KMS-11 (cell line): ENCODE measurements around the gene NMUR1.

ENCODE experiments used
- H2AFZ ChIP-seq: fragments of 200-600 bp; sonication (generic); 2 replicates; pipeline ENCODE4 v1.6.1; 2016; ENCODE audit warnings: antibody characterized with exemption, mixed run types, low read depth
- H3K27ac ChIP-seq: fragments of 200-600 bp; sonication (generic); 2 replicates; pipeline ENCODE4 v1.6.1; 2016; ENCODE audit warnings: mild to moderate bottlenecking, mixed run types
- H3K27me3 ChIP-seq: fragments of 200-600 bp; sonication (generic); 2 replicates; pipeline ENCODE4 v1.6.1; 2017; ENCODE audit warnings: mild to moderate bottlenecking, low read depth, mixed run types, moderate library complexity; ENCODE audit not compliant: insufficient read depth
- H3K36me3 ChIP-seq: fragments of 200-600 bp; sonication (generic); 2 replicates; pipeline ENCODE4 v1.6.1; 2017; ENCODE audit warnings: mild to moderate bottlenecking, mixed run types; ENCODE audit not compliant: insufficient read depth
- H3K4me1 ChIP-seq: fragments of 200-600 bp; sonication (generic); 2 replicates; pipeline ENCODE4 v1.6.1; 2016; ENCODE audit warnings: mild to moderate bottlenecking, low read depth, mixed run types; ENCODE audit not compliant: poor library complexity, severe bottlenecking
- H3K4me2 ChIP-seq: fragments of 200-600 bp; sonication (generic); 2 replicates; pipeline ENCODE4 v1.7.0; 2016; ENCODE audit warnings: mild to moderate bottlenecking, mixed run types
- H3K4me3 ChIP-seq: fragments of 200-600 bp; sonication (generic); IDR thresholded peaks from 2 replicates; pipeline ENCODE4 v1.6.1; 2017; ENCODE audit warnings: low read depth, low read length, mixed read lengths; ENCODE audit not compliant: insufficient read depth
- H3K79me2 ChIP-seq: fragments of 200-600 bp; sonication (generic); 2 replicates; pipeline ENCODE4 v1.6.1; 2016; ENCODE audit warnings: low read depth, mixed run types; ENCODE audit not compliant: insufficient read depth
- H3K9ac ChIP-seq: fragments of 200-600 bp; sonication (generic); 2 replicates; pipeline ENCODE4 v1.6.1; 2016; ENCODE audit warnings: mild to moderate bottlenecking, mixed run types
- H4K20me1 ChIP-seq: fragments of 200-600 bp; sonication (generic); 2 replicates; pipeline ENCODE4 v1.6.1; 2016; ENCODE audit warnings: mild to moderate bottlenecking, mixed run types; ENCODE audit not compliant: insufficient read depth
- TF ChIP-seq, protein P1 (sequence below): fragments of 200-600 bp; sonication (generic); conservative IDR thresholded peaks from 2 replicates; pipeline ENCODE4 v1.6.1; 2017; ENCODE audit warnings: low read depth, mild to moderate bottlenecking, antibody characterized with exemption, low read length, moderate library complexity, mixed read lengths

The NMUR1 gene

DNA sequence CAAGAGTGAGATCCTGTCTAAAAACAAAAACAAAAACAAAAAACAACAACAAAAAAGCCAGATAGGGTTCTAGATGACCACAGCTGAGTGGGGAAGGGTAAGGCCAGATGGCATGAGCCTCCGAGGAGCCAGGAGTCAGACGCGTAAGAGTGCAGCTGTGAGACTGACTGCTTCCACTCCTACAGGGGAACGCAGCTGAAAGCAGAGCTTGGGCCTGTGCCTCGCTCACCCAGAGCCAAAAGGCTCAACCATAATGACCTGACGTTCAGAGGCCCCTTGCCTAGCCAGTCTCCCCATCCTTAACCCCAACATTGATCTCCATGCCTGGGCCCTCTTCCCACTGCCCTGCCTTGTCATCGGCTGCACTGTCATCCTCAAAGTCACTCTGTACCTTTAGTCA is 39.4 kb downstream of the NMUR1 start:
- H3K4me1 ChIP-seq = peaks cover 10% of the 10 kb centered on the region

DNA sequence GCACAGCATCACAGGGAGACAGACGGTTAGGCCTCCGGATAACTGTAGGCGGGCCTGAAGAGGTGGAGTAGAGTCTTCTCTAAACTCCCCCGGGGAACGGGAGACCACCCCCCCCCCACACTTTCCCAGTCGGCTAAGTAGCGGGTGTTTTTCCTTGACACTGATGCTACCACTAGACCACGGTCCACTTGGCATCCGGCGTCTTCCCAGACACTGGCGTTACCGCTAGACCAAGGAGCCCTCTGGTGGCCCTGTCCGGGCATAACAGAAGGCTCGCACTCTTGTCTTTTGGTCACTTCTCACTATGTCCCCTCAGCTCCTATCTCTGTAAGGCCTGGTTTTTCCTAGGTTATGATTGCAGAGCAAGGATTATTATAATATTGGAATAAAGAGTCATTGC is 40.3 kb downstream of the NMUR1 start:
- no peak overlapping the region for H2AFZ ChIP-seq
- H3K4me3 ChIP-seq = no peak overlapping the region
- H3K27ac ChIP-seq = no peak overlapping the region
- H4K20me1 ChIP-seq = no peaks in the 10 kb centered on the region
- H3K27me3 ChIP-seq = no peaks in the 10 kb centered on the region
- no peaks in the 10 kb centered on the region for H3K79me2 ChIP-seq
- H3K9ac ChIP-seq = no peak overlapping the region
- TF ChIP-seq, protein P1, sequence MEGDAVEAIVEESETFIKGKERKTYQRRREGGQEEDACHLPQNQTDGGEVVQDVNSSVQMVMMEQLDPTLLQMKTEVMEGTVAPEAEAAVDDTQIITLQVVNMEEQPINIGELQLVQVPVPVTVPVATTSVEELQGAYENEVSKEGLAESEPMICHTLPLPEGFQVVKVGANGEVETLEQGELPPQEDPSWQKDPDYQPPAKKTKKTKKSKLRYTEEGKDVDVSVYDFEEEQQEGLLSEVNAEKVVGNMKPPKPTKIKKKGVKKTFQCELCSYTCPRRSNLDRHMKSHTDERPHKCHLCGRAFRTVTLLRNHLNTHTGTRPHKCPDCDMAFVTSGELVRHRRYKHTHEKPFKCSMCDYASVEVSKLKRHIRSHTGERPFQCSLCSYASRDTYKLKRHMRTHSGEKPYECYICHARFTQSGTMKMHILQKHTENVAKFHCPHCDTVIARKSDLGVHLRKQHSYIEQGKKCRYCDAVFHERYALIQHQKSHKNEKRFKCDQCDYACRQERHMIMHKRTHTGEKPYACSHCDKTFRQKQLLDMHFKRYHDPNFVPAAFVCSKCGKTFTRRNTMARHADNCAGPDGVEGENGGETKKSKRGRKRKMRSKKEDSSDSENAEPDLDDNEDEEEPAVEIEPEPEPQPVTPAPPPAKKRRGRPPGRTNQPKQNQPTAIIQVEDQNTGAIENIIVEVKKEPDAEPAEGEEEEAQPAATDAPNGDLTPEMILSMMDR = 0 out of 2 replicates have a peak, but pooled peaks have one; percentile 25
- H3K4me2 ChIP-seq = no peak overlapping the region
- H3K36me3 ChIP-seq = no peaks in the 10 kb centered on the region
- peaks cover 8% of the 10 kb centered on the region for H3K4me1 ChIP-seq

More for the DNA sequence above, 39.4 kb downstream of the NMUR1 start:
- Histone ChIP-seq H3K9ac (no peak overlapping the region), H3K36me3 (no peaks in the 10 kb centered on the region), H3K27ac (no peak overlapping the region), H3K79me2 (no peaks in the 10 kb centered on the region), H3K4me3 (no peak overlapping the region), H3K27me3 (no peaks in the 10 kb centered on the region), H2AFZ (no peak overlapping the region), H3K4me2 (no peak overlapping the region), H4K20me1 (no peaks in the 10 kb centered on the region)
- TF ChIP-seq, protein P1 = no peak

DNA sequence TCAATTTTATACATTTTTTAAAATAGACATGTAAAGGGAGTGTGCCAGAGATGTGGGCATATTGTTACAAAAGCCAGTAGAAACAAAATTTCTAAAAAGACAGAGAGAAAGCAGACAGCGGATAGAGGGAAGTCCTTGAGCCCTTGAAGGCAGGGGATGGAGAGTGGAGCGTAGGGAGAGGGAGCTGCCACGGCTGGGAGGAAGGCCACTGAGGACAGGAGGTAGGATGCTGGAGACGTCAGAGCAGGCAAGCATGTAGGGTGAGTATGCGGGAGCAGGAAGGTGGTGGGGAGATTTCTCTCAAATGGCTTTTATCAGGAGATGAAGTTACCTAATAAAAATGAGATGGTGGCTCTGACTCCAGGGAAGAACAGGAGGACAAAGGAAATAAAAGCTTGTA is 41.9 kb downstream of the NMUR1 start:
- Histone ChIP-seq H3K4me1 (no peaks in the 10 kb centered on the region), H3K27ac (no peak overlapping the region), H2AFZ (no peak overlapping the region), H3K79me2 (no peaks in the 10 kb centered on the region), H3K36me3 (no peaks in the 10 kb centered on the region), H3K4me3 (no peak overlapping the region), H4K20me1 (no peaks in the 10 kb centered on the region), H3K4me2 (no peak overlapping the region), H3K9ac (no peak overlapping the region), H3K27me3 (no peaks in the 10 kb centered on the region)
- TF ChIP-seq, protein P1 = no peak

DNA sequence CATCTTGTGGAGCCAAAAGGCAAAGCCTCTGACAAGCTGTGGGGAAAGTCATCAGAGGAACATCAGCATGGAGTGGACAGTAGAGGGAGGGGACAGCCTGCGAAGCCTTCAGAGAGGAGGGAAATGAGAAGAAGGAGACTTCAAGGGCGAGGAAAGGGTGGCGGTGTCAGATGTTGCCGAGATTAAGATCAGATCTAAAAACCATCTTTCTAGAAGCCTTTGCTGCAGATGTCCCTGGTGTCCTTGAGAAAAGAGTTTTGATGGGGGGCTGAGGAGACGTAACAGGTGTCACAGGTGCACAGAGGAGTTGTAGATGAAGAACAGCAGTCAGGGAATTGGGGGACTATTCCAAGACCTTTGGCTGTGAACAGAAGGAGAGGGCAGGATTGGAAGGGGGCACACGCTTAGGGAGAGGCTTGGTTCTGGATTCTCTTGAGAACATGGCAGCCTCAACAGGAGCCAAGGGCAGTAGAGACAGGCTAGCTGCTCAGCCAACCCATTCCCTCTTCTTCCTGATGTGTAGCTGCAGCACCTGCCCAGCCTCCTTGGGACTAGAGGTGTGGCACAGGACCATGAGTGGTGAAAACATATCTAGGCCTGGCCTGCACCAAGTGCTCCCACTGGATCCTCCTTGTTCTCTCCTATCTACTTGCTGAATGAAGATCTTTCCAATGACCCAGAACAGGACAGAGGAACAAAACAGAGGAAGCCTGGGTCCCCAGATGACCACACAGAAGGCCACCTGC is 43.2 kb downstream of the NMUR1 start:
- Histone ChIP-seq H3K9ac (no peak overlapping the region), H3K4me1 (peaks cover 7% of the 10 kb centered on the region), H3K4me3 (no peak overlapping the region), H3K36me3 (no peaks in the 10 kb centered on the region), H4K20me1 (no peaks in the 10 kb centered on the region), H3K27ac (no peak overlapping the region), H3K4me2 (no peak overlapping the region), H2AFZ (no peak overlapping the region), H3K79me2 (no peaks in the 10 kb centered on the region), H3K27me3 (no peaks in the 10 kb centered on the region)
- TF ChIP-seq, protein P1 = no peak
